Measurements from ENCODE around the gene DDX6.
"Not testable (repeated sequence)": the region's sequence is repeated elsewhere in the genome, so short reads cannot be mapped to it uniquely, and the experiment has no call there.

Gene DDX6

GRCh38 chr11:118715245-118715831, 75.6 kb downstream of the DDX6 start:
- no peak overlapping the region for H3K9ac ChIP-seq
- H3K4me3 ChIP-seq (ENCODE audit: low read depth, low read length), result no peak overlapping the region
- no peaks in the 10 kb centered on the region for H3K79me2 ChIP-seq
- H3K4me2 ChIP-seq (ENCODE audit: low read length), result no peak overlapping the region
- no peaks in the 10 kb centered on the region for H3K36me3 ChIP-seq (ENCODE audit: control insufficient read depth, insufficient read depth, low read length)
- H3K9me3 ChIP-seq (ENCODE audit: control insufficient read depth, low read length), result no peaks in the 10 kb centered on the region
- no peak overlapping the region for H2AFZ ChIP-seq
- TF ChIP-seq, protein P1, sequence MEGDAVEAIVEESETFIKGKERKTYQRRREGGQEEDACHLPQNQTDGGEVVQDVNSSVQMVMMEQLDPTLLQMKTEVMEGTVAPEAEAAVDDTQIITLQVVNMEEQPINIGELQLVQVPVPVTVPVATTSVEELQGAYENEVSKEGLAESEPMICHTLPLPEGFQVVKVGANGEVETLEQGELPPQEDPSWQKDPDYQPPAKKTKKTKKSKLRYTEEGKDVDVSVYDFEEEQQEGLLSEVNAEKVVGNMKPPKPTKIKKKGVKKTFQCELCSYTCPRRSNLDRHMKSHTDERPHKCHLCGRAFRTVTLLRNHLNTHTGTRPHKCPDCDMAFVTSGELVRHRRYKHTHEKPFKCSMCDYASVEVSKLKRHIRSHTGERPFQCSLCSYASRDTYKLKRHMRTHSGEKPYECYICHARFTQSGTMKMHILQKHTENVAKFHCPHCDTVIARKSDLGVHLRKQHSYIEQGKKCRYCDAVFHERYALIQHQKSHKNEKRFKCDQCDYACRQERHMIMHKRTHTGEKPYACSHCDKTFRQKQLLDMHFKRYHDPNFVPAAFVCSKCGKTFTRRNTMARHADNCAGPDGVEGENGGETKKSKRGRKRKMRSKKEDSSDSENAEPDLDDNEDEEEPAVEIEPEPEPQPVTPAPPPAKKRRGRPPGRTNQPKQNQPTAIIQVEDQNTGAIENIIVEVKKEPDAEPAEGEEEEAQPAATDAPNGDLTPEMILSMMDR (IDR thresholded peaks at IDR 0.05), result no peak
- no peaks in the 10 kb centered on the region for H3K27me3 ChIP-seq (ENCODE audit: control insufficient read depth, insufficient read depth, low read length)
- H3K27ac ChIP-seq, result no peak overlapping the region
- H3K4me1 ChIP-seq, result no peaks in the 10 kb centered on the region

DNA sequence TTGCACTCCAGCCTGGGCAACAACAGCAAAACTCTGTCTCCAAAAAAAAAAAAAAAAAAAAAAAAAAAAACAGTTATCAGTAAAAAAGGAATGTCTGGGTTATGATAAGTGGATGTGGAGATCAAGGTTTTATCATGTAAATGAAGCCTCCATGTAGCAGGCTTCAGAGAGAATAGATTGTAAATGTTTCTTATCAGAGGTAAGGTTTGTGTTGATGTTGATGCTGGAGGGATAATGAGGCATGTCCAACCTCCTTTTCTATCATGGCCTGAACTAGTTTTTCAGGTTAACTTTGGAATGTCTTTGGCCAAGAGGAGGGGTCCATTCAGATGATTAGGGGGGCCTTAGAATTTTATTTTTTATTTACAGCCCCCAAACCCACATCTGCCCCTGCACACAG, 76.1 kb downstream of the DDX6 start:
- Histone ChIP-seq H2AFZ (no peak overlapping the region), H3K79me2 (no peaks in the 10 kb centered on the region), H3K27ac (no peak overlapping the region), H3K9me3 (ENCODE audit: control insufficient read depth, low read length) (no peaks in the 10 kb centered on the region), H3K9ac (no peak overlapping the region), H3K4me1 (no peaks in the 10 kb centered on the region), H3K4me2 (ENCODE audit: low read length) (no peak overlapping the region), H3K27me3 (ENCODE audit: control insufficient read depth, insufficient read depth, low read length) (no peaks in the 10 kb centered on the region), H3K4me3 (ENCODE audit: low read depth, low read length) (no peak overlapping the region), H3K36me3 (ENCODE audit: control insufficient read depth, insufficient read depth, low read length) (no peaks in the 10 kb centered on the region)
- TF ChIP-seq, protein P1 (IDR thresholded peaks at IDR 0.05), result no peak

DNA sequence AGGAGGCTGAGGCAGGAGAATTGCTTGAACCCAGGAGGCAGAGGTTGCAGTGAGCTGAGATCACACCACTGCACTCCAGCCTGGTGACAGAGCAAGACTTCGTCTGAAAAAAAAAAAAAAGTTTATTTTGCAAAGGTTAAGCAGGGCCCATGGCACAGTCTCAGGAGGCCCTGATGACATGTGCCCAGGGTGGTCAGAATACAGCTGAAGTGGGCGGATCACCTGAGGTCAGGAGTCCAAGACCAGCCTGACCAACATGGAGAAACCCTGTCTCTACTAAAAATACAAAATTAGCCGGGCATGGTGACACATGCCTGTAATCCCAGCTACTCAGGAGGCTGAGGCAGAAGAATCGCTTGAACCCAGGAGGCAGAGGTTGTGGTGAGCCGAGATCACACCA, 76.5 kb downstream of the DDX6 start:
- not testable (repeated sequence) for H3K27ac ChIP-seq; H3K79me2 ChIP-seq; H3K4me3 ChIP-seq (ENCODE audit: low read depth, low read length); H3K9me3 ChIP-seq (ENCODE audit: control insufficient read depth, low read length); H3K4me1 ChIP-seq; H3K4me2 ChIP-seq (ENCODE audit: low read length); H2AFZ ChIP-seq; H3K9ac ChIP-seq; H3K36me3 ChIP-seq (ENCODE audit: control insufficient read depth, insufficient read depth, low read length); H3K27me3 ChIP-seq (ENCODE audit: control insufficient read depth, insufficient read depth, low read length)

DNA sequence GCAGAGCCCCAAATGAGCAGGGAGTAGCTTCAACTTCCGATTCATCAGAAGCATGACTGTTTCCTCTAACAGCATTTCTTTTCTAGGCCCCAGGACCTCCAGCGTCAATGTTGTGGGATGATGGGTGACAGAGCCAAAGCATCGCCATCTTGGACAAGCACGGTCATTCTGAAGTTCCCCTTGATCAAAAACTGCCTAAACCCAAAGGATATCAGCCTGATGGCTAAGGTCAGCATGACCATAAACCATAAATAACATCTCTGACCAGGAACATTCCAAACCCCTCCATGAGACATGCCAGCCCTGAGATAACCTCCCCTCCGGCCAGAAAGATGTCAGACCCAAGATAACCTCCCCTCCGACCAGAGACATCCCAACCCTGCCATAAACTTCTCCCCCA, 82.7 kb downstream of the DDX6 start:
- Histone ChIP-seq H2AFZ (no peak overlapping the region), H3K4me3 (ENCODE audit: low read depth, low read length) (no peak overlapping the region), H3K36me3 (ENCODE audit: control insufficient read depth, insufficient read depth, low read length) (no peaks in the 10 kb centered on the region), H3K79me2 (no peaks in the 10 kb centered on the region), H3K27ac (no peak overlapping the region), H3K27me3 (ENCODE audit: control insufficient read depth, insufficient read depth, low read length) (no peaks in the 10 kb centered on the region), H3K9me3 (ENCODE audit: control insufficient read depth, low read length) (no peaks in the 10 kb centered on the region), H3K9ac (no peak overlapping the region), H3K4me1 (no peaks in the 10 kb centered on the region), H3K4me2 (ENCODE audit: low read length) (no peak overlapping the region)
- TF ChIP-seq, protein P1 (IDR thresholded peaks at IDR 0.05), result no peak

DNA sequence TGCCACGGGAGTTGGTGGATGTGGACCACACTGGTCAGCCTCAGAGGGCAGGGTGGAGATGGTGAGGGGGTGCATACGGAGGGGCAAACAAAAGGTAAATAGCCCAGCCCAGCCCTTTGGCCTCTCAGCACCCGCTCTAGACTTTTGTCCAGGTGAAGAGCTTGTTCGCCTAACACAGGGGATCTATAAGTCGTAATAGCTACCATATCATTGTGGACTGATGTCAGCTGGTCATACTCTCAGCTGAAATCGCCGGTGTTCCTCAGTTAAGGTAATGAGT, 84.5 kb downstream of the DDX6 start:
- no peak overlapping the region for H3K27ac ChIP-seq
- TF ChIP-seq, protein P1 (IDR thresholded peaks at IDR 0.05), result no peak
- no peak overlapping the region for H3K9ac ChIP-seq
- no peaks in the 10 kb centered on the region for H3K27me3 ChIP-seq (ENCODE audit: control insufficient read depth, insufficient read depth, low read length)
- H3K79me2 ChIP-seq, result no peaks in the 10 kb centered on the region
- H3K36me3 ChIP-seq (ENCODE audit: control insufficient read depth, insufficient read depth, low read length), result no peaks in the 10 kb centered on the region
- H3K4me3 ChIP-seq (ENCODE audit: low read depth, low read length), result no peak overlapping the region
- H3K9me3 ChIP-seq (ENCODE audit: control insufficient read depth, low read length), result no peaks in the 10 kb centered on the region
- H3K4me1 ChIP-seq, result no peaks in the 10 kb centered on the region
- no peak overlapping the region for H2AFZ ChIP-seq
- H3K4me2 ChIP-seq (ENCODE audit: low read length), result no peak overlapping the region
